H1 (cell line): ENCODE measurements around the gene RAPGEF1. TPM values are rescaled to one million over a fixed set of nuclear protein-coding genes. Genes with fewer than 3 reads are reported as not detected.

ENCODE experiments used
- CTCF ChIA-PET: fragments of 300-600 bp; sonication (Branson Sonifier 250); formaldehyde crosslinking; loops from one replicate; lab custom pipeline; 2021; ENCODE audit not compliant: partially characterized antibody; lab: Charles Lee
- POLR2A ChIA-PET: fragments of 300-600 bp; sonication (Branson Sonifier 250); formaldehyde crosslinking; loops from one replicate; lab custom pipeline; 2021; ENCODE audit warnings: inconsistent platforms; ENCODE audit not compliant: partially characterized antibody; lab: Charles Lee
- DNase-seq, 2 experiments: peaks; one replicate each; pipeline versions ENCODE4 v3.0.0 to v3.0.0-alpha.2; 2010 to 2022; ENCODE audit warnings: low spot score in 2 of 2, low read depth in 1 of 2, mixed read lengths in 1 of 2
- FAIRE-seq: peaks from 2 replicates; lab custom pipeline; 2011; peaks lifted over from hg19 to GRCh38; lab: Jason Lieb, UNC
- H2AFZ ChIP-seq: 2 replicates; pipeline ENCODE4 v1.8.1; 2012; ENCODE audit warnings: low read length, inconsistent platforms
- H2AK5ac ChIP-seq: 2 replicates; pipeline ENCODE4 v1.6.1; 2013; ENCODE audit warnings: low read depth, low read length
- H2BK120ac ChIP-seq: replicated peaks from 2 replicates; pipeline ENCODE3; 2013; ENCODE audit warnings: low read depth, low read length, inconsistent platforms
- H2BK12ac ChIP-seq: 2 replicates; pipeline ENCODE4 v1.6.1; 2013; ENCODE audit warnings: low read depth, low read length
- H2BK15ac ChIP-seq: 2 replicates; pipeline ENCODE4 v1.6.1; 2013; ENCODE audit warnings: low read length
- H2BK20ac ChIP-seq: 2 replicates; pipeline ENCODE4 v1.6.1; 2013; ENCODE audit warnings: low read length
- H2BK5ac ChIP-seq: 2 replicates; pipeline ENCODE4 v1.6.1; 2013; ENCODE audit warnings: low read depth, low read length
- H3K14ac ChIP-seq: 2 replicates; pipeline ENCODE4 v1.6.1; 2013; ENCODE audit warnings: inconsistent platforms; ENCODE audit not compliant: insufficient read length
- H3K18ac ChIP-seq: 2 replicates; pipeline ENCODE4 v1.6.1; 2013; ENCODE audit warnings: low read length; ENCODE audit errors: extremely low read depth
- H3K23ac ChIP-seq: 2 replicates; pipeline ENCODE4 v1.6.1; 2013; ENCODE audit warnings: inconsistent platforms; ENCODE audit not compliant: insufficient read length
- H3K23me2 ChIP-seq: 2 replicates; pipeline ENCODE4 v1.6.1; 2013; ENCODE audit warnings: low read depth, low read length
- H3K27ac ChIP-seq: 2 replicates; pipeline ENCODE4 v1.6.1; 2011; ENCODE audit warnings: low read depth, low read length, inconsistent platforms
- H3K27me3 ChIP-seq, 4 experiments: replicated peaks in 1 of 4; 1 replicate in 1 of 4; 2 replicates in 3 of 4; pipeline versions ENCODE4 v1.6.1 to v1.8.1; 2011 to 2013; ENCODE audit warnings: low read length in 3 of 4, mild to moderate bottlenecking in 3 of 4, inconsistent platforms in 2 of 4, mixed read lengths in 2 of 4, moderate library complexity in 1 of 4; ENCODE audit not compliant: control insufficient read depth in 3 of 4, insufficient read depth in 3 of 4; ENCODE audit errors: extremely low read depth in 1 of 4
- H3K36me3 ChIP-seq, 4 experiments: 2 replicates each; pipeline versions ENCODE4 v1.6.1 to v1.8.1; 2011 to 2013; ENCODE audit warnings: mild to moderate bottlenecking in 4 of 4, low read length in 3 of 4, moderate library complexity in 2 of 4, control low read depth in 1 of 4, inconsistent platforms in 1 of 4; ENCODE audit not compliant: insufficient read depth in 4 of 4, control insufficient read depth in 2 of 4
- H3K4ac ChIP-seq: replicated peaks from 2 replicates; pipeline ENCODE3; 2013; ENCODE audit warnings: low read length, low read depth, mixed read lengths, inconsistent platforms; ENCODE audit not compliant: insufficient read length
- H3K4me1 ChIP-seq, 4 experiments: replicated peaks in 1 of 4; 1 replicate in 1 of 4; 2 replicates in 3 of 4; pipeline versions ENCODE4 v1.6.1 to v1.8.1; 2011 to 2013; ENCODE audit warnings: low read length in 3 of 4, inconsistent platforms in 2 of 4, mixed read lengths in 1 of 4; ENCODE audit not compliant: insufficient read depth in 4 of 4, control insufficient read depth in 3 of 4
- H3K4me2 ChIP-seq, 2 experiments: 2 replicates each; pipeline versions ENCODE4 v1.6.1 to v1.8.1; 2011 to 2013; ENCODE audit warnings: low read depth in 2 of 2, low read length in 2 of 2, control low read depth in 1 of 2, inconsistent platforms in 1 of 2, mild to moderate bottlenecking in 1 of 2; ENCODE audit not compliant: insufficient read depth in 1 of 2
- H3K4me3 ChIP-seq, 4 experiments: fragments of 200-600, 300-600 bp in 1 of 4; sonication (generic), shearing (Covaris generic), sonication (Bioruptor Twin) in 1 of 4; 2 replicates each; pipeline versions ENCODE4 v1.5.1 to v1.8.1; 2011 to 2016; ENCODE audit warnings: low read length in 4 of 4, low read depth in 3 of 4, control low read depth in 2 of 4, inconsistent platforms in 2 of 4, mild to moderate bottlenecking in 2 of 4, mixed read lengths in 1 of 4, moderate library complexity in 1 of 4; ENCODE audit not compliant: insufficient read depth in 2 of 4; ENCODE audit errors: extremely low read depth in 1 of 4
- H3K56ac ChIP-seq: replicated peaks from 2 replicates; pipeline ENCODE3; 2013; ENCODE audit warnings: low read depth, mild to moderate bottlenecking, mixed read lengths, low read length, inconsistent platforms; ENCODE audit not compliant: insufficient read length
- H3K79me1 ChIP-seq: 2 replicates; pipeline ENCODE4 v1.6.1; 2013; ENCODE audit warnings: low read depth, low read length, control low read depth
- H3K79me2 ChIP-seq, 2 experiments: 2 replicates each; pipeline versions ENCODE4 v1.6.1 to v1.8.1; 2012 to 2013; ENCODE audit warnings: low read length in 2 of 2, mild to moderate bottlenecking in 2 of 2, inconsistent platforms in 1 of 2; ENCODE audit not compliant: insufficient read depth in 2 of 2, control insufficient read depth in 1 of 2
- H3K9ac ChIP-seq, 4 experiments: replicated peaks in 1 of 4; 1 replicate in 1 of 4; 2 replicates in 3 of 4; pipeline versions ENCODE4 v1.6.1 to v1.8.1; 2011 to 2013; ENCODE audit warnings: low read depth in 3 of 4, low read length in 3 of 4, control low read depth in 2 of 4, mild to moderate bottlenecking in 2 of 4, moderate library complexity in 2 of 4, inconsistent platforms in 1 of 4; ENCODE audit errors: extremely low read depth in 1 of 4
- H3K9me3 ChIP-seq, 2 experiments: 2 replicates each; pipeline versions ENCODE4 v1.6.1 to v1.8.1; 2012 to 2013; ENCODE audit warnings: mild to moderate bottlenecking in 2 of 2, moderate library complexity in 2 of 2, control low read depth in 1 of 2, inconsistent platforms in 1 of 2, low read depth in 1 of 2, low read length in 1 of 2, mixed read lengths in 1 of 2; ENCODE audit not compliant: insufficient read depth in 2 of 2
- H4K20me1 ChIP-seq, 2 experiments: replicated peaks in 1 of 2; 2 replicates each; pipeline versions ENCODE3 to v1.8.1; 2011 to 2013; ENCODE audit warnings: inconsistent platforms in 2 of 2, low read length in 2 of 2, mild to moderate bottlenecking in 1 of 2; ENCODE audit not compliant: insufficient read depth in 2 of 2, control insufficient read depth in 1 of 2
- H4K5ac ChIP-seq: 2 replicates; pipeline ENCODE4 v1.6.1; 2013; ENCODE audit warnings: low read length, low read depth, mixed read lengths, inconsistent platforms; ENCODE audit not compliant: insufficient read length
- H4K8ac ChIP-seq: 2 replicates; pipeline ENCODE4 v1.8.0; 2013; ENCODE audit warnings: mild to moderate bottlenecking, moderate library complexity, low read length, inconsistent platforms; ENCODE audit not compliant: insufficient read depth; ENCODE audit errors: extremely low read depth
- H4K91ac ChIP-seq: replicated peaks from 2 replicates; pipeline ENCODE3; 2013; ENCODE audit warnings: low read length, mixed read lengths, inconsistent platforms; ENCODE audit not compliant: insufficient read length
- CTBP2 ChIP-seq: IDR thresholded peaks from 2 replicates; pipeline ENCODE4 v1.7.0; 2011; ENCODE audit warnings: borderline replicate concordance, mild to moderate bottlenecking, moderate library complexity, mixed read lengths, low read length; ENCODE audit not compliant: insufficient read depth, insufficient read length
- POU5F1 ChIP-seq: IDR thresholded peaks from 2 replicates; pipeline ENCODE4 v1.6.1; 2011; ENCODE audit warnings: low read depth, mild to moderate bottlenecking, low read length, moderate library complexity
- SIN3A ChIP-seq, 2 experiments: IDR thresholded peaks in 1 of 2; conservative IDR thresholded peaks in 1 of 2; 2 replicates each; pipeline ENCODE4 v1.6.1; 2011 to 2012; ENCODE audit warnings: low read length in 2 of 2, improper control_type of control experiment in 1 of 2, low read depth in 1 of 2, mild to moderate bottlenecking in 1 of 2
- WGBS, 2 experiments: shearing (Covaris generic) in 1 of 2; methylation state at CpG; one replicate each; pipeline versions ENCODE4 v1.1.6 to v1.1.7; 2013 to 2015; ENCODE audit warnings: low lambda C conversion rate in 2 of 2, mixed read lengths in 2 of 2, inconsistent platforms in 1 of 2, low coverage in 1 of 2, missing lambda C conversion rate in 1 of 2; ENCODE audit not compliant: insufficient replicate concordance in 2 of 2, insufficient coverage in 1 of 2, insufficient read length in 1 of 2; ENCODE audit errors: extremely low coverage in 1 of 2, missing lambda C conversion rate in 1 of 2; 5-methylcytosine and 5-hydroxymethylcytosine counted together
- polyA plus RNA-seq, 7 experiments: library from polyadenylated mRNA; depleted of rRNA in 3 of 7; stranded (reverse) in 5 of 7; unstranded in 2 of 7; fragments of >200 nt in 5 of 7; fragments of 200-250 nt in 2 of 7; gene quantifications; 1 replicate in 5 of 7; 2 replicates in 1 of 7; 4 replicates in 1 of 7; pipeline versions ENCODE4 v1.2.1 to v1.2.3, GENCODE V29; 2011 to 2013; ENCODE audit warnings: missing spikeins in 2 of 7, mixed read lengths in 2 of 7
- total RNA-seq: library from RNA; stranded (reverse); fragmentation: NEBNext Ultra II Directional; extraction: Animal tissue kit (Norgen Biotek cat#: 25700); gene quantifications from 2 replicates; pipeline ENCODE4 v1.2.1, GENCODE V29; 2021
- TF ChIP-seq, protein P1 (sequence below): IDR thresholded peaks from 2 replicates; pipeline ENCODE4 v1.6.1; 2011; ENCODE audit warnings: low read length, improper control_type of control experiment

Gene RAPGEF1
- total and polyA plus RNA-seq, 2 of the 8 experiments (the other 6 are each of a cell fraction or from before 2014, with no cell fraction given) = 29.7 to 78.9 TPM

DNA sequence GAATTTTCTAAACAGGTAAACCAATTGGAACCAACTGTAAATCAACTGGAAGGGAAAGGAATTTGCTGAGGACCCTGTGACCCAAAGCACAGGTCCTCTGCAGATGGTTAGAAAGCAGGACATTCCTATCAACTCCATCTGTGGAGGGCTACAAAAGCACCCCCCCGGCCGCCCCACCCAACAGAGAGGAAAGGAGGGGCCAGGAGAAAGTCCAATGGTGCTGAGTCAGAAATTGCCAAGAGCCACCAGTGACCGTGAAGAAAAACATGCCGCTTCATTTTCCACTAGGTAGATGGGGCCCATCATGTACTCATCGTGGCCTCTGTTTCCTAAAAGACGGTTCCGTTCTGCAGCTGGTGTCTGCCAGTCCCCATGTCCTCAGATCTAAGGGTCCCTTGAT, 66.3 kb downstream of the RAPGEF1 start:
- Histone ChIP-seq H3K79me1 (no peaks in the 10 kb centered on the region; the same call in 1 of the 2 replicates), H3K79me2 (peaks cover 0 to 72% of the 10 kb centered on the region in 2 experiments; a peak in 2 of 4 replicates), H2AK5ac (no peak overlapping the region), H3K56ac (no peak overlapping the region), H2BK12ac (no peak overlapping the region), H2AFZ (no peak overlapping the region), H2BK120ac (no peak overlapping the region), H3K23ac (no peak overlapping the region), H4K91ac (no peak overlapping the region), H3K36me3 (no peaks in the 10 kb centered on the region; a peak in 1 of 8 replicates), H3K9me3 (no peaks in the 10 kb centered on the region), H4K5ac (no peak overlapping the region), H4K8ac (no peak overlapping the region), H3K18ac (no peak overlapping the region), H3K4me3 (no peak overlapping the region), H2BK20ac (no peak overlapping the region), H4K20me1 (peaks cover 0 to 4% of the 10 kb centered on the region in 2 experiments), H3K23me2 (no peaks in the 10 kb centered on the region), H3K9ac (no peak overlapping the region), H3K27ac (no peak overlapping the region), H3K4me1 (peaks cover 22 to 54% (median 37%) of the 10 kb centered on the region in 4 experiments), H3K4ac (no peak overlapping the region), H2BK15ac (no peak overlapping the region), H3K4me2 (no peak overlapping the region), H3K27me3 (no peaks in the 10 kb centered on the region), H3K14ac (no peak overlapping the region), H2BK5ac (no peak overlapping the region)
- 97% methylated on average over 7 of the region's 7 CpGs; no CpG with 5 or more reads in 1 of the 2 experiments for WGBS, 2 experiments
- CTCF ChIA-PET = interaction anchor here (1.3 kb wide), 1 partner anchor 16 kb away, joined by 3 read pairs; no protein-coding TSS in a partner anchor
- DNase-seq (no peak), FAIRE-seq (no peak)
- POLR2A ChIA-PET = no interaction called here
- TF ChIP-seq POU5F1 (no peak), CTBP2 (no peak), SIN3A (conservative IDR thresholded peaks at IDR 0.05 in 1 of 2, IDR thresholded peaks at IDR 0.05 in 1 of 2; ENCODE audit: low read depth in 1 of 2, low read length in 2 of 2) (no peak)
- TF ChIP-seq, protein P1, sequence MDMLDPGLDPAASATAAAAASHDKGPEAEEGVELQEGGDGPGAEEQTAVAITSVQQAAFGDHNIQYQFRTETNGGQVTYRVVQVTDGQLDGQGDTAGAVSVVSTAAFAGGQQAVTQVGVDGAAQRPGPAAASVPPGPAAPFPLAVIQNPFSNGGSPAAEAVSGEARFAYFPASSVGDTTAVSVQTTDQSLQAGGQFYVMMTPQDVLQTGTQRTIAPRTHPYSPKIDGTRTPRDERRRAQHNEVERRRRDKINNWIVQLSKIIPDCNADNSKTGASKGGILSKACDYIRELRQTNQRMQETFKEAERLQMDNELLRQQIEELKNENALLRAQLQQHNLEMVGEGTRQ = no peak
